Measurements from ENCODE around the gene AP3D1. TPM values are rescaled to one million over a fixed set of nuclear protein-coding genes. Genes with fewer than 3 reads are reported as not detected.
A peak's percentile ranks its signal among the peaks of the same experiment; 100 is the strongest.

The AP3D1 gene
- total RNA-seq, 4 donors from 2014 or later: 71.0 to 139 (median 99.0) TPM

- Histone ChIP-seq H3K27me3 (no peaks in the 10 kb centered on the region), H3K4me1 (peaks cover 14 to 29% of the 10 kb centered on the region in 2 donors), H3K4me3 (peak overlapping the region in 1 of 4 donors; percentile 21), H3K27ac (peak overlapping the region; percentile 29 to 78 (median 56)), H3K9me3 (no peaks in the 10 kb centered on the region), H3K36me3 (no peaks in the 10 kb centered on the region)
- DNase-seq: peak in 1 of 2 donors; percentile 65
- TF ChIP-seq CTCF (IDR thresholded peaks at IDR 0.05 in 4 of 5, conservative IDR thresholded peaks at IDR 0.05 in 1 of 5): no peak
- intact Hi-C loops (cut with DNase I; ENCODE audit: low total_unique reads): no loop called here
- in situ Hi-C loops (cut with MboI; ENCODE audit: low sequenced_read_pairs in 4 of 4): no loop called here
- ATAC-seq: no peak
These were observed 66.2 kb downstream of the AP3D1 start for GRCh38 chr19:2084993-2085720.

DNA sequence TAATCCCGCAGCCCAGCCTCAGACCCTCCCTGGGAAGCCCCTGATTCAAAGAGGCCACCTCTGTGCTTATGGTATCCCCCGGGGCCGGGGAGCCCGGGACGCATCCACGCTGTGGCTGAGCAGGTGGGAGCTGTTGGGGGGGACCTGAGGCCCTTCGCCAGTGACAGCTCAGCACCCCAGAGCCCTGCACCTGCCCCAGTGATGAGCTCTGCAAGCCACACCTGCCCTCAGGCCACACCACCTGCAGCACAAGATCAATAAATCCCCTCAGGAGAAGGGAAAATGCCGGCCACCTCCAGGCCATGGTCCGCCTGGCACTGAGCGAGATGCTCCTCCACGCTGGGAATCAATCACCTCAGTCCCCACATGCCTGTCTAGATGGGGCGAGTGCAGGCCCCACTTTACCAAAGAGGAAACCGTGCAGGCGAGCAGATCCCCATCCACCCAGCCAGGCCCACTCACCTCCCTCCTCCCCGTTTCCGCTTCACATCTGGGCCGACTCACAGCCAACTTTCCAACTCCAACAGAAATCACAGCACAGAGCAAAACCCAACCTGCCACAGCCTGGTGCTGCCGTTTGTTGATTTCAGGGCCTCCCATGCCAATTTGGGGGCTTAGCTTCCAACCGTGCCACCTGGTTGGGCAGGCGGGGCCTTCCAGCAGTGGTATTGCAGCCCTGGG, 68.1 kb downstream of the AP3D1 start:
- no peak overlapping the region for H3K4me3 ChIP-seq
- DNase-seq (no peak), ATAC-seq (no peak)
- H3K4me1 ChIP-seq: peaks cover 7 to 23% of the 10 kb centered on the region in 2 donors
- H3K9me3 ChIP-seq: no peaks in the 10 kb centered on the region
- in situ Hi-C loops (cut with MboI; ENCODE audit: low sequenced_read_pairs in 4 of 4) (no loop called here), intact Hi-C loops (cut with DNase I; ENCODE audit: low total_unique reads) (no loop called here)
- TF ChIP-seq CTCF (IDR thresholded peaks at IDR 0.05 in 4 of 5, conservative IDR thresholded peaks at IDR 0.05 in 1 of 5): no peak
- TF ChIP-seq POLR2A (IDR thresholded peaks at IDR 0.05): no peak
- no peaks in the 10 kb centered on the region for H3K27me3 ChIP-seq
- H3K27ac ChIP-seq: peak overlapping the region in 3 of 4 donors; percentile 39 to 43 (median 40)
- peaks cover 0 to 11% of the 10 kb centered on the region in 2 donors for H3K36me3 ChIP-seq

- H3K4me3 ChIP-seq: no peak overlapping the region
- no peak for ATAC-seq
- no peaks in the 10 kb centered on the region for H3K9me3 ChIP-seq
- H3K4me1 ChIP-seq: peaks cover 7 to 15% of the 10 kb centered on the region in 2 donors
- peaks cover 0 to 22% of the 10 kb centered on the region in 2 donors for H3K36me3 ChIP-seq
- TF ChIP-seq CTCF (IDR thresholded peaks at IDR 0.05 in 4 of 5, conservative IDR thresholded peaks at IDR 0.05 in 1 of 5) (no peak), POLR2A (IDR thresholded peaks at IDR 0.05) (no peak)
- no peak for DNase-seq
- in situ Hi-C loops (cut with MboI; ENCODE audit: low sequenced_read_pairs in 4 of 4) (no loop called here), intact Hi-C loops (cut with DNase I; ENCODE audit: low total_unique reads) (no loop called here)
- peak overlapping the region in 2 of 4 donors; percentile 7 to 18 for H3K27ac ChIP-seq
- H3K27me3 ChIP-seq: no peaks in the 10 kb centered on the region
These were observed 69.2 kb downstream of the AP3D1 start for GRCh38 chr19:2081873-2082810.

DNA sequence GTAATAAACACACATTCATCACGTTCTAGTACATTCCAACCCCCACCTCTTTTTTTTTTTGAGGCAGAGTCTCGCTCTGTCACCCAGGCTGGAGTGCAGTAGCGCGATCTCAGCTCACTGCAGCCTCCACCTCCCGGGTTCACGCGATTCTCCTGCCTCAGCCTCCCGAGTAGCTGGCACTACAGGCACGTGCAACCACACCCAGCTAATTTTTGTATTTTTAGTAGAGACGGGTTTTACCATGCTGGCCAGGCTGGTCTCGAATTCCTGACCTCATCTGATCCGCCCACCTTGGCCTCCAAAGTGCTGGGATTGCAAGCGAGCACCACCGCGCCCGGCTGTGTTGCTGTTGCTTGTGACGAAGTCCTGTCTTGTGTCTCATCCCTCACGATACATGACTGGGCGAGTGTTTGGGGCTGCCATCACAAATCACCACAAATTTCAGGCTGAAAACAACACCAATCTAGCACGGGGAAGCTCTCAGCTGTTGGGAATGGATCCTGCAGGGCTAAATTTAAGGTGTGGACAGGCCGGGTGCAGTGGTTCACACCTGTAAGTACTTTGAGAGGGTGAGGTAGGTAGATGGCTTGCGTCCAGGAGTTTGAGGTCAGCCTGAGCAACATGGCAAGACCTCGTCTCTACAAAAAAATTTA, 70.9 kb downstream of the AP3D1 start:
- intact Hi-C loops (cut with DNase I; ENCODE audit: low total_unique reads) (no loop called here), in situ Hi-C loops (cut with MboI; ENCODE audit: low sequenced_read_pairs in 4 of 4) (no loop called here)
- ATAC-seq (no peak), DNase-seq (no peak)
- H3K9me3 ChIP-seq: no peaks in the 10 kb centered on the region
- H3K27me3 ChIP-seq: no peaks in the 10 kb centered on the region
- no peak overlapping the region for H3K27ac ChIP-seq
- H3K4me1 ChIP-seq: peaks cover 0 to 6% of the 10 kb centered on the region in 2 donors
- H3K4me3 ChIP-seq: no peak overlapping the region
- H3K36me3 ChIP-seq: peaks cover 0 to 33% of the 10 kb centered on the region in 2 donors
- no peak for TF ChIP-seq CTCF (IDR thresholded peaks at IDR 0.05 in 4 of 5, conservative IDR thresholded peaks at IDR 0.05 in 1 of 5)
- TF ChIP-seq POLR2A (IDR thresholded peaks at IDR 0.05): no peak
